Epithelial cell of proximal tubule (primary cell): ENCODE data around the gene CPEB4. TPM values are rescaled to one million over a fixed set of nuclear protein-coding genes. Genes with fewer than 3 reads are reported as not detected.
A peak's percentile ranks its signal among the peaks of the same experiment; 100 is the strongest.

ENCODE experiments used
- DNase-seq: peaks from one replicate; pipeline ENCODE4 v3.0.0-alpha.2; 2011; ENCODE audit warnings: low read depth
- H3K4me3 ChIP-seq: 2 replicates; pipeline ENCODE4 v1.5.1; 2011; ENCODE audit warnings: low read depth, mild to moderate bottlenecking, low read length
- CTCF ChIP-seq: conservative IDR thresholded peaks from 2 replicates; pipeline ENCODE4 v1.5.1; 2012; ENCODE audit warnings: low read depth, mild to moderate bottlenecking, low read length
- total RNA-seq: library from RNA; depleted of rRNA; stranded (reverse); fragments of >200 nt; gene quantifications from 2 replicates; pipeline ENCODE4 v1.2.3, GENCODE V29; 2015

Gene CPEB4
- total RNA-seq, 1 donor from 2014 or later: 17.5 TPM

- H3K4me3 ChIP-seq: no peak overlapping the region
- no peak for TF ChIP-seq CTCF
- no peak for DNase-seq
Observed at GRCh38 chr5:173922527-173922926, 34.4 kb downstream of the CPEB4 start.

- no peak for TF ChIP-seq CTCF
- H3K4me3 ChIP-seq: no peak overlapping the region
- DNase-seq: no peak
Observed at GRCh38 chr5:173923218-173924095, 35.3 kb downstream of the CPEB4 start.

- DNase-seq: no peak
- H3K4me3 ChIP-seq: no peak overlapping the region
- no peak for TF ChIP-seq CTCF
Observed at GRCh38 chr5:173924899-173925298, 36.8 kb downstream of the CPEB4 start.

GRCh38 chr5:173925449-173926071, 37.4 kb downstream of the CPEB4 start:
- H3K4me3 ChIP-seq: no peak overlapping the region
- no peak for DNase-seq
- TF ChIP-seq CTCF: peak; percentile 82

GRCh38 chr5:173926359-173926758, 38.2 kb downstream of the CPEB4 start:
- DNase-seq: no peak
- H3K4me3 ChIP-seq: no peak overlapping the region
- TF ChIP-seq CTCF: no peak

- no peak overlapping the region for H3K4me3 ChIP-seq
- no peak for TF ChIP-seq CTCF
- DNase-seq: no peak
Observed at GRCh38 chr5:173928871-173929574, 40.9 kb downstream of the CPEB4 start.
